Measurements from ENCODE around the gene KIF17. TPM values are rescaled to one million over a fixed set of nuclear protein-coding genes. Genes with fewer than 3 reads are reported as not detected.

The KIF17 gene
- total and polyA plus RNA-seq, 4 donors: 4.1 to 9.6 (median 5.9) TPM

GRCh38 chr1:20740781-20741180 lies 23.0 kb upstream of the KIF17 start:
- peaks cover 0 to 1% (median 0%) of the 10 kb centered on the region in 5 donors for H3K4me1 ChIP-seq (ENCODE audit: control insufficient read depth in 5 of 5, insufficient read depth in 5 of 5, low read length in 5 of 5)
- H3K27ac ChIP-seq (ENCODE audit: low read depth in 1 of 2, low read length in 1 of 2): no peak overlapping the region
- TF ChIP-seq CTCF (IDR thresholded peaks at IDR 0.05; ENCODE audit: control extremely low read depth, extremely low read depth): no peak
- WGBS, 2 donors: 85 to 94% methylated on average over 2 of the region's 2 CpGs
- ATAC-seq (ENCODE audit: insufficient read depth, low FRiP score) (no peak), DNase-seq (no peak)
- H3K36me3 ChIP-seq (ENCODE audit: control insufficient read depth in 4 of 4, insufficient read depth in 4 of 4, low read length in 4 of 4): peaks cover 14 to 42% (median 28%) of the 10 kb centered on the region in 4 donors
- no peaks in the 10 kb centered on the region for H3K27me3 ChIP-seq (ENCODE audit: control insufficient read depth in 3 of 3, insufficient read depth in 3 of 3, low read length in 2 of 3)
- no peak overlapping the region for H3K9ac ChIP-seq (ENCODE audit: insufficient read depth in 1 of 2, low read length in 2 of 2)
- no peak overlapping the region for H3K4me3 ChIP-seq
- no peaks in the 10 kb centered on the region for H3K9me3 ChIP-seq (ENCODE audit: control insufficient read depth in 4 of 4, insufficient read depth in 3 of 4, low read length in 3 of 4)

GRCh38 chr1:20739225-20739624 lies 21.4 kb upstream of the KIF17 start:
- ATAC-seq (ENCODE audit: insufficient read depth, low FRiP score): no peak
- TF ChIP-seq CTCF (IDR thresholded peaks at IDR 0.05; ENCODE audit: control extremely low read depth, extremely low read depth): no peak
- H3K27me3 ChIP-seq (ENCODE audit: control insufficient read depth in 3 of 3, insufficient read depth in 3 of 3, low read length in 2 of 3): no peaks in the 10 kb centered on the region
- WGBS, 2 donors: 79 to 90% methylated on average over 2 of the region's 2 CpGs
- peaks cover 7 to 28% (median 15%) of the 10 kb centered on the region in 4 donors for H3K36me3 ChIP-seq (ENCODE audit: control insufficient read depth in 4 of 4, insufficient read depth in 4 of 4, low read length in 4 of 4)
- no peak overlapping the region for H3K4me3 ChIP-seq
- H3K27ac ChIP-seq (ENCODE audit: low read depth in 1 of 2, low read length in 1 of 2): no peak overlapping the region
- DNase-seq: no peak
- no peaks in the 10 kb centered on the region for H3K9me3 ChIP-seq (ENCODE audit: control insufficient read depth in 4 of 4, insufficient read depth in 3 of 4, low read length in 3 of 4)
- peaks cover 0 to 1% (median 0%) of the 10 kb centered on the region in 5 donors for H3K4me1 ChIP-seq (ENCODE audit: control insufficient read depth in 5 of 5, insufficient read depth in 5 of 5, low read length in 5 of 5)
- no peak overlapping the region for H3K9ac ChIP-seq (ENCODE audit: insufficient read depth in 1 of 2, low read length in 2 of 2)

GRCh38 chr1:20735581-20736111 lies 17.8 kb upstream of the KIF17 start:
- TF ChIP-seq CTCF (IDR thresholded peaks at IDR 0.05; ENCODE audit: control extremely low read depth, extremely low read depth): no peak
- H3K9ac ChIP-seq (ENCODE audit: insufficient read depth in 1 of 2, low read length in 2 of 2): no peak overlapping the region
- H3K4me1 ChIP-seq (ENCODE audit: control insufficient read depth in 5 of 5, insufficient read depth in 5 of 5, low read length in 5 of 5): peaks cover 0 to 10% (median 8%) of the 10 kb centered on the region in 5 donors
- H3K27me3 ChIP-seq (ENCODE audit: control insufficient read depth in 3 of 3, insufficient read depth in 3 of 3, low read length in 2 of 3): peaks cover 0 to 17% (median 13%) of the 10 kb centered on the region in 3 donors
- DNase-seq: no peak
- peaks cover 0 to 12% (median 5%) of the 10 kb centered on the region in 4 donors for H3K36me3 ChIP-seq (ENCODE audit: control insufficient read depth in 4 of 4, insufficient read depth in 4 of 4, low read length in 4 of 4)
- H3K4me3 ChIP-seq: no peak overlapping the region
- ATAC-seq (ENCODE audit: insufficient read depth, low FRiP score): no peak
- H3K27ac ChIP-seq (ENCODE audit: low read depth in 1 of 2, low read length in 1 of 2): no peak overlapping the region
- no peaks in the 10 kb centered on the region for H3K9me3 ChIP-seq (ENCODE audit: control insufficient read depth in 4 of 4, insufficient read depth in 3 of 4, low read length in 3 of 4)
- WGBS, 2 donors: 90 to 92% methylated on average over 7 of the region's 7 CpGs

Data from lung (tissue), 12 donors.